ENCODE results near the gene RBM6.
A peak's percentile ranks its signal among the peaks of the same experiment; 100 is the strongest.

The RBM6 gene

DNA sequence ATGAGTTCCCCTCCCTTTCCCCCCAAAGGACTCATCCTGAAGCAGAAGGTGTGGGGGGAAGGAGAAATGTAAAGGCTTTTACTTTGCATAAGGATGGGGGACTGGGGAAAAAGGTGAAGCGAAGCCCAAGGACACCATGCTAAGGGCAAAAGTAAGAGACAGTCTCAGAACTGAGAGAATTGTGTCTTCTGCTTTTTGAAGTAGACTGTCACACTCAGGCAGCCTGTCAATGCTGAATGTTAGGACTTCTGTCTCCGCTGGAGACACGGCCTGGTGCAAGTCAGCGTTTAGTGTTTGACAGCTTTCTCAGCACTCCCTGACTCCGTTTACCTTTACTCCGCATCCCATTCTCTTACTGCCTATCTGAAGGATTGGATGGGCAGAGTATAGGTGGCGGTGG, 162.6 kb downstream of the RBM6 start:
- Mint-ChIP-seq H3K36me3 (ENCODE audit: low read depth) (peaks cover 75% of the 10 kb centered on the region), H3K27me3 (ENCODE audit: low read depth) (no peaks in the 10 kb centered on the region), H3K9me3 (no peaks in the 10 kb centered on the region), H3K27ac (no peak overlapping the region), H3K4me3 (no peak overlapping the region), H3K4me1 (ENCODE audit: low read depth) (peaks cover 4% of the 10 kb centered on the region)
- DNase-seq (ENCODE audit: low spot score) = no peak

GRCh38 chr3:50111757-50112156, 171.8 kb downstream of the RBM6 start:
- Mint-ChIP-seq H3K36me3 (ENCODE audit: low read depth) (peaks cover 74% of the 10 kb centered on the region), H3K4me1 (ENCODE audit: low read depth) (no peaks in the 10 kb centered on the region), H3K27me3 (ENCODE audit: low read depth) (no peaks in the 10 kb centered on the region), H3K4me3 (no peak overlapping the region), H3K9me3 (no peaks in the 10 kb centered on the region), H3K27ac (no peak overlapping the region)
- no peak for DNase-seq (ENCODE audit: low spot score)

GRCh38 chr3:50112462-50112861, 172.5 kb downstream of the RBM6 start:
- H3K27ac Mint-ChIP-seq = no peak overlapping the region
- no peaks in the 10 kb centered on the region for H3K27me3 Mint-ChIP-seq (ENCODE audit: low read depth)
- H3K9me3 Mint-ChIP-seq = no peaks in the 10 kb centered on the region
- H3K4me3 Mint-ChIP-seq = no peak overlapping the region
- H3K36me3 Mint-ChIP-seq (ENCODE audit: low read depth) = peaks cover 72% of the 10 kb centered on the region
- H3K4me1 Mint-ChIP-seq (ENCODE audit: low read depth) = no peaks in the 10 kb centered on the region
- DNase-seq (ENCODE audit: low spot score) = no peak

GRCh38 chr3:50117120-50117519, 177.2 kb downstream of the RBM6 start:
- H3K36me3 Mint-ChIP-seq (ENCODE audit: low read depth) = peaks cover 55% of the 10 kb centered on the region
- H3K27me3 Mint-ChIP-seq (ENCODE audit: low read depth) = no peaks in the 10 kb centered on the region
- H3K4me1 Mint-ChIP-seq (ENCODE audit: low read depth) = no peaks in the 10 kb centered on the region
- no peaks in the 10 kb centered on the region for H3K9me3 Mint-ChIP-seq
- no peak overlapping the region for H3K27ac Mint-ChIP-seq
- H3K4me3 Mint-ChIP-seq = no peak overlapping the region
- DNase-seq (ENCODE audit: low spot score) = no peak

DNA sequence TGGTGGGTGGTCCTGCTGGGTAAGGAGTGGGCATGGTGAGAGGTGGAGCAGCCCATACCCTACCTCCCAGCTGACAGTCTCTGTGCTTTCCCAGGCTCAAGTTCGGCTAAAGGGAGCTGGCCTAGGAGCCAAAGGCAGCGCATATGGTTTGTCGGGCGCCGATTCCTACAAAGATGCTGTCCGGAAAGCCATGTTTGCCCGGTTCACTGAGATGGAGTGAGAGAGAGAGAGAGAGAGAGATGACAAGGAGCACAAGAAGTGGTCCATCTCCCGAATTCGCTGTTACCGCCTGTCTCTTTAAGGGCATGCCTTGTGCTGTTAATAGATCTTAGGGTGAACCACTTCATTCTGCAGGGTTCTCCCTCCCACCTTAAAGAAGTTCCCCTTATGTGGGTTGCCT, 178.3 kb downstream of the RBM6 start:
- Mint-ChIP-seq H3K9me3 (no peaks in the 10 kb centered on the region), H3K4me1 (ENCODE audit: low read depth) (no peaks in the 10 kb centered on the region), H3K27ac (no peak overlapping the region), H3K27me3 (ENCODE audit: low read depth) (no peaks in the 10 kb centered on the region), H3K36me3 (ENCODE audit: low read depth) (peaks cover 53% of the 10 kb centered on the region), H3K4me3 (no peak overlapping the region)
- no peak for DNase-seq (ENCODE audit: low spot score)

DNA sequence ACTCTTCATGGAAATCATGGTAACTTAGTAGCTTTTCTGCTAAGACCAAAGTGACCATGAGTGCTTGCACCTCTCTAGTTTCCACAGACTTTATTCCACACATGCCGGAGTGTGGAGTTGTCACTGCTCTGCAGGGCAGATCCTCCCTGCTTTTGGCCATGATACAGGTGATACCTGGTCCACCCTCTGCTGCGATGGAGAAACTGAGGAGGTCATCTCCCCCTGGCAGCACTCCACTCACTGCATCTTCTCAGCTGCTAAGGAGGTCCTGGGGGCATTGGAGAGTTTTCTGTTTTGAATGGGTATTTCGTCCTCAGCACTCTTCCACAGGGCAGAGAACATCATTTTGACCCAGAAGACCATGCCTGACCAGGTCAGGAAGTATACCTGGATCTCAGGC, 179.8 kb downstream of the RBM6 start:
- H3K27me3 Mint-ChIP-seq (ENCODE audit: low read depth) = no peaks in the 10 kb centered on the region
- no peak overlapping the region for H3K27ac Mint-ChIP-seq
- no peak overlapping the region for H3K4me3 Mint-ChIP-seq
- no peak for DNase-seq (ENCODE audit: low spot score)
- peaks cover 40% of the 10 kb centered on the region for H3K36me3 Mint-ChIP-seq (ENCODE audit: low read depth)
- no peaks in the 10 kb centered on the region for H3K4me1 Mint-ChIP-seq (ENCODE audit: low read depth)
- H3K9me3 Mint-ChIP-seq = no peaks in the 10 kb centered on the region

DNA sequence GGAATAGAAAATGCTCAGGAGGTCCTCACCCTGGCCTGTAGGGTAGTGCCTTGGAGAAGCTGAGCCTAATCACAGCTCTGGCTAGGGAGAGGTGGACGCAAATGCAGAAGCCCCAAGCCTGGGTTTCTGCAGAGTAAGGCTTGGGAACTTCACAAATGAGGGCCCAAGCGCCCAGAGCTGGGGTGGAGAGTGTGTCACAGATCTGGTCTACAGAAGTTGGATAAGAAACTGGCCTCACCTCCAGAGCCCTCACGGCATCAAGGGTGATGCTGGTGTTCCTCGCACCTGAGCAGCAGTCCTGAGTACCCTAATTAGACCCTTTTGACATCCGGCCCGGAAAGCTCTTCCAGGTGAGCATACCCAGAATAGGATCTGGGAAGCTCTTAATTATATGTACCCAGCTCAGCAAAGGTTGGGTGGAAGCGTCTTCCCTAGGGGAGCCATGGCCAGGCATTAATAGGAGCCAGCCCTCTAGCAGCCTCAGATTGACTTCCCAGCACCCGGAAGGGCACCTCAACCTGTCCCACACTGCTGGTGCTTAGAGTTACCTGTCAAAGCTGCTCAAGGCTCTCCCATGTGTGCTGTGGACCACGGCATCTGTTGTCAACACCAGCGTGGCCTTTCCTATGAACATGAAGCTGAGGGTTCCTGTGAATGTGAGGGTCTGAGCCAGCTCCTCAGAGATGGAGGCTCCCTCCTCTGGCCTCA, 180.6 kb downstream of the RBM6 start:
- no peak for DNase-seq (ENCODE audit: low spot score)
- H3K27me3 Mint-ChIP-seq (ENCODE audit: low read depth) = no peaks in the 10 kb centered on the region
- H3K36me3 Mint-ChIP-seq (ENCODE audit: low read depth) = peaks cover 36% of the 10 kb centered on the region
- H3K27ac Mint-ChIP-seq = no peak overlapping the region
- H3K9me3 Mint-ChIP-seq = no peaks in the 10 kb centered on the region
- no peaks in the 10 kb centered on the region for H3K4me1 Mint-ChIP-seq (ENCODE audit: low read depth)
- H3K4me3 Mint-ChIP-seq = no peak overlapping the region

GRCh38 chr3:50121072-50122032, 181.4 kb downstream of the RBM6 start:
- Mint-ChIP-seq H3K27ac (no peak overlapping the region), H3K36me3 (ENCODE audit: low read depth) (peaks cover 28% of the 10 kb centered on the region)

DNA sequence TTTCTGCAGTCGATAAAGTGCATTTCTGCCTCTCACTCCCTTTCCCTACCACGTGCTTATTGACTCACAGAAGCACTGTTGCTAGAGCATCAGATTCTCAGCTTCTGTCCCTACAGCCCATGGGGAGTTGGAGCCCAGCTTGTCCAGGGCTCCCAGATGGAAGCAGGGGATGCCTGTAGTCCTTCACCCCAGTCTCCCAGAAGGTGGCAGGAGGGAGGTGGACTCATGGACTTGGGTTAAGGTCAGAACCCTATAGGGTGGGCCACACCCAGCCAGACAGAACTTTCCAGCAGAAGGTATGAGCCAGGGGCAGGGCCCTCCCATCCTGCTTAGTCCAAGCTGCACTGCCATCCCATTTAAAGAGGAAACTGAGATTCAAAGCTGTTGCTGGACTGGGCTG, 182.1 kb downstream of the RBM6 start:
- no peaks in the 10 kb centered on the region for H3K27me3 Mint-ChIP-seq (ENCODE audit: low read depth)
- peaks cover 21% of the 10 kb centered on the region for H3K36me3 Mint-ChIP-seq (ENCODE audit: low read depth)
- no peak overlapping the region for H3K4me3 Mint-ChIP-seq
- no peak for DNase-seq (ENCODE audit: low spot score)
- no peaks in the 10 kb centered on the region for H3K9me3 Mint-ChIP-seq
- no peaks in the 10 kb centered on the region for H3K4me1 Mint-ChIP-seq (ENCODE audit: low read depth)
- no peak overlapping the region for H3K27ac Mint-ChIP-seq

More at GRCh38 chr3:50121072-50122032, 181.4 kb downstream of the RBM6 start:
- Mint-ChIP-seq H3K27me3 (ENCODE audit: low read depth) (no peaks in the 10 kb centered on the region), H3K4me1 (ENCODE audit: low read depth) (no peaks in the 10 kb centered on the region), H3K9me3 (no peaks in the 10 kb centered on the region), H3K4me3 (no peak overlapping the region)
- DNase-seq (ENCODE audit: low spot score) = peak; percentile 45

- Mint-ChIP-seq H3K27ac (no peak overlapping the region), H3K4me3 (no peak overlapping the region), H3K9me3 (no peaks in the 10 kb centered on the region), H3K4me1 (ENCODE audit: low read depth) (no peaks in the 10 kb centered on the region), H3K36me3 (ENCODE audit: low read depth) (peaks cover 17% of the 10 kb centered on the region), H3K27me3 (ENCODE audit: low read depth) (no peaks in the 10 kb centered on the region)
- DNase-seq (ENCODE audit: low spot score) = no peak
These were observed 182.9 kb downstream of the RBM6 start for GRCh38 chr3:50122661-50123391.

DNA sequence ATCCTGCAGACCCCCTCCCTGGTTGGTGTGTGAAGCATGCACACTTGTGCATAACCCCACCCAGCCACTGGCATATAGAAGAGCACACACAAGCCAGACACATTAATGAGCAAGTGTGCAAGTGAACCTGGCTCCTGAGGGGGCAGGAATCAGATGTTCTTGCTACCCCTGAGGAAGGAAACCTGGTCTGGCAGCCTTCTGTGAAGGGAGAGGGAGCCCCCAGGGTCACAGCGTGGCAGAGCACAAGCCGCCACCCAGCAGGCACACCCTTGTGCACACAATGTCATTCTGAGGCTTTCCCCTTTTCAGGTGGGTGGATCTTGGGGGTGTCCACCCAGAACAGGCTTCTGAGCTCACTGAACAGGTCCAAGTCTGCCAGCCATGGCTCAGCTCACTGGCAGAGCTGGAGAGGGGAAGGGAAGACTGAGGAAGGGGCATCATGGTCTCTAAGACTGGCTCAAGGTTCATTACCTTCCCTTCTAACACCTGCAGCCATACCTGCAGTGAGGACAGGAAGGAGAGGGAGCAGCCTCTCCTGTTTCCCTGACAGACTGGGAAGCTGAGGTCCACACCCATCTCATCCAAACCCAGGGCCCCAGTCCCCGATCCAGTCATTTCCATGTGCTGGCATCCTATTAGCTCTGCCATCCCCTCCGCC, 183.6 kb downstream of the RBM6 start:
- no peak for DNase-seq (ENCODE audit: low spot score)
- Mint-ChIP-seq H3K27ac (no peak overlapping the region), H3K27me3 (ENCODE audit: low read depth) (no peaks in the 10 kb centered on the region), H3K36me3 (ENCODE audit: low read depth) (peaks cover 10% of the 10 kb centered on the region), H3K4me3 (no peak overlapping the region), H3K4me1 (ENCODE audit: low read depth) (no peaks in the 10 kb centered on the region), H3K9me3 (no peaks in the 10 kb centered on the region)

DNA sequence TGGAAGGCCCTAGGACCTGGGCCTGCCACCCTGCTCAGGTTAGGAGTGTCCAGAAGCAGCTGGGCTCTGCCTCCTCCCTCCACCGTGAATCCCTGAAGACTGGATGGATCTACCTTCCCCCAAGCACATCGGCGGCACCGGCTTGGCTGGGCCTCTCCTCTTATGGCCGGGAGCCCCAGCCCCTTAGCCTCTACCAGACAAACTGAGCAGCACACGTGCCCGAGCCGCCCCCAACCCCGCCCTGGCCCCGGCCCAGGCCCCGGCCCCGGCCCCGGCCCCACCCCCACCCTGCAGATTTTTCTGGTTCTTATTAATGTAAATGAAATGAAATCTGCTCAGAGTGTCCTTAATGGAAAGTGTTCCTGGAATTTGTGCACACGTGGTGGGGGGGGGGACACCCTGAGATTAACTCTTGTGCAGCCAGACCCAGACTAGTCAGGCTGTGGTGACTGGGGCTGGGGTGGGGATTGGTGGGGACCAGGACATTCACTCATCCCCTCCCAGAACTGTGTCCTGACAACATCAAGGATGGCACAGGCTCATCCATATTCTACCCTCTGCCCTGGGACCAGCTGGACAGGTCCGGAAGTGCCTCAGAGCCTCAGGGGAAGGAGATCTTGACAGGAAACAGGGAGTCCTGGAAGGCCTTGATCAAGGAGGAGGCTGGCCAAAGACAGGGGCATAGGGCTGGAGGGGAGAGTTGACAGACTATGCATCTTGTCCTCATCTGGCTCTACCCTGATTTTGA, 184.3 kb downstream of the RBM6 start:
- H3K4me3 Mint-ChIP-seq = no peak overlapping the region
- no peaks in the 10 kb centered on the region for H3K9me3 Mint-ChIP-seq
- no peak overlapping the region for H3K27ac Mint-ChIP-seq
- H3K4me1 Mint-ChIP-seq (ENCODE audit: low read depth) = no peaks in the 10 kb centered on the region
- H3K27me3 Mint-ChIP-seq (ENCODE audit: low read depth) = no peaks in the 10 kb centered on the region
- DNase-seq (ENCODE audit: low spot score) = no peak
- peaks cover 6% of the 10 kb centered on the region for H3K36me3 Mint-ChIP-seq (ENCODE audit: low read depth)

GRCh38 chr3:50124800-50125178, 184.8 kb downstream of the RBM6 start:
- Mint-ChIP-seq H3K27me3 (ENCODE audit: low read depth) (no peaks in the 10 kb centered on the region), H3K4me1 (ENCODE audit: low read depth) (no peaks in the 10 kb centered on the region), H3K4me3 (no peak overlapping the region), H3K36me3 (ENCODE audit: low read depth) (peaks cover 4% of the 10 kb centered on the region), H3K9me3 (no peaks in the 10 kb centered on the region), H3K27ac (no peak overlapping the region)
- no peak for DNase-seq (ENCODE audit: low spot score)

Data from T-helper 2 cell treated with Interferon-gamma antibody and Interleukin-4, amounts not matched to agents 5 μg/mL and 100 μg/mL, for 36 hours (primary cell).